Subcutaneous abdominal adipose tissue (tissue), 5 donors: ENCODE results near the gene NBAS.

Source experiments
- H3K27ac ChIP-seq: one replicate; pipeline ENCODE4 v1.7.0; 2013; ENCODE audit warnings: low read depth, mild to moderate bottlenecking, inconsistent platforms, low read length, moderate library complexity
- H3K27me3 ChIP-seq, 5 donors: one replicate each; pipeline ENCODE4 v1.7.0; 2013; ENCODE audit warnings: low read length in 5 of 5, inconsistent platforms in 1 of 5; ENCODE audit not compliant: control insufficient read depth in 5 of 5, insufficient read depth in 4 of 5
- H3K36me3 ChIP-seq, 5 donors: one replicate each; pipeline ENCODE4 v1.7.0; 2013; ENCODE audit warnings: low read length in 5 of 5; ENCODE audit not compliant: control insufficient read depth in 5 of 5, insufficient read depth in 5 of 5
- H3K4me1 ChIP-seq, 5 donors: one replicate each; pipeline ENCODE4 v1.7.0; 2013; ENCODE audit warnings: low read length in 5 of 5, mild to moderate bottlenecking in 3 of 5, moderate library complexity in 1 of 5; ENCODE audit not compliant: control insufficient read depth in 5 of 5, insufficient read depth in 5 of 5
- H3K4me3 ChIP-seq, 5 donors: one replicate each; pipeline ENCODE4 v1.7.0; 2013; ENCODE audit warnings: low read length in 5 of 5, low read depth in 1 of 5
- H3K9ac ChIP-seq, 5 donors: one replicate each; pipeline ENCODE4 v1.7.0; 2013; ENCODE audit warnings: low read length in 5 of 5, mild to moderate bottlenecking in 4 of 5, moderate library complexity in 3 of 5
- H3K9me3 ChIP-seq, 5 donors: one replicate each; pipeline ENCODE4 v1.7.0; 2013; ENCODE audit warnings: low read length in 5 of 5; ENCODE audit not compliant: control insufficient read depth in 5 of 5
- donor health status: healthy.
- donor health status: healthy.
- donor health status: healthy.
- donor health status: healthy.
- donor health status: healthy.

Gene NBAS

GRCh38 chr2:15385184-15385583 is 175.9 kb downstream of the NBAS start:
- H3K27ac ChIP-seq = no peak overlapping the region
- peaks cover 19 to 28% (median 25%) of the 10 kb centered on the region in 5 donors for H3K36me3 ChIP-seq
- H3K9ac ChIP-seq = no peak overlapping the region
- no peaks in the 10 kb centered on the region for H3K9me3 ChIP-seq
- no peaks in the 10 kb centered on the region for H3K27me3 ChIP-seq
- H3K4me3 ChIP-seq = no peak overlapping the region
- no peaks in the 10 kb centered on the region for H3K4me1 ChIP-seq

DNA sequence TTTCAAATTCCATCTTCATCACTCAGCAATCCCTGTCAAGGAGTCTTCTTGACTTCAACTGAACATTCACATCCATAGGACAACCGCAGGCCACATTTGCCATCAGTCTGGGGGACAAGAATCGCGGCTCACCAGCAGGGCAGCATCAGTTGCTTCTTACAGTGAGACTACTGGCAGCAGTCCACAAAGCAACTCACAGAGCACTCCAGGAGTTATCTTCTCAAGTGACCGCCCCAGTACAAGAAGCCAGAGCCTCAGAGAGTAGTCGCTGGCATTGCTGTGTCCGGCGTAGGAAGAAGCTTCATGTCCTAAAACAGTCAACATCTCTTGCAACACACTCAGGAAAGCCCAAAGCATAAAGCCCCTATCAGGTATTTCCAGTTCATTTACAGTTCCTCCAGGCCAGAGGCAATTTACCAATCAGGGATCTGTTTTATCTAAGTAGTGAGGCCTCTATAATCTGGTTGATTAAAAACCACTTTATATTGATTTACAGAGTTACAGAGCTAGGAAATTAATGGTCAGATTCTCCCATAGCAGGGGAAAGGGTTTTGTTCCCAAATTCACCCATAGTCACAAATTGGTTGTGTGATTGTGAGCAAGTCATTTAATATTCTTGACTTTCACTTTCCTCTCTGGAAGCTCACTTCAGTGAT is 177.3 kb downstream of the NBAS start:
- Histone ChIP-seq H3K4me3 (no peak overlapping the region), H3K4me1 (no peaks in the 10 kb centered on the region), H3K9ac (no peak overlapping the region), H3K9me3 (no peaks in the 10 kb centered on the region), H3K36me3 (peaks cover 18 to 31% (median 22%) of the 10 kb centered on the region in 5 donors), H3K27me3 (no peaks in the 10 kb centered on the region), H3K27ac (no peak overlapping the region)

- Histone ChIP-seq H3K27ac (no peak overlapping the region), H3K4me1 (no peaks in the 10 kb centered on the region), H3K27me3 (no peaks in the 10 kb centered on the region), H3K4me3 (no peak overlapping the region), H3K9me3 (no peaks in the 10 kb centered on the region), H3K9ac (no peak overlapping the region), H3K36me3 (peaks cover 21 to 41% (median 27%) of the 10 kb centered on the region in 5 donors)
These were observed 182.8 kb downstream of the NBAS start for GRCh38 chr2:15378148-15378908.

DNA sequence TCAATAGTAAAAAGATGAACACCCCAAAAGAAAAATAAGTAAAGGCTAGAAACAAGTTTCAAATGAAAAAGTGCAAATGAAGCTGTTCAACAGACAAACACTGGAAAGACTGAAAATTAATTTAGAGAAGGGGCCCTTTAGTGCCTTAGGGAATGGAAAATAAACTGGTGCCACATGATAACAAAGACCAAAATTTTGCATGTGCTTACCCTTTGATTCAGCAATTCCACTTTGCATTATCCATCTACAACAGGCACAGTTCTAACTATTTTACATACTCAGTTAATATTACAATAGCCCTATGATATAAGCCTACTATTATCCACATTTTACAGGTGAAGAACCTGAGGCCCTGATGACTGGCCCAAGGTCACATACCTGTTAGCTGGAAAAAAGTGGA is 183.9 kb downstream of the NBAS start:
- Histone ChIP-seq H3K36me3 (peaks cover 16 to 36% (median 20%) of the 10 kb centered on the region in 5 donors), H3K9me3 (no peaks in the 10 kb centered on the region), H3K27me3 (no peaks in the 10 kb centered on the region), H3K27ac (no peak overlapping the region), H3K4me1 (no peaks in the 10 kb centered on the region), H3K4me3 (no peak overlapping the region), H3K9ac (no peak overlapping the region)

DNA sequence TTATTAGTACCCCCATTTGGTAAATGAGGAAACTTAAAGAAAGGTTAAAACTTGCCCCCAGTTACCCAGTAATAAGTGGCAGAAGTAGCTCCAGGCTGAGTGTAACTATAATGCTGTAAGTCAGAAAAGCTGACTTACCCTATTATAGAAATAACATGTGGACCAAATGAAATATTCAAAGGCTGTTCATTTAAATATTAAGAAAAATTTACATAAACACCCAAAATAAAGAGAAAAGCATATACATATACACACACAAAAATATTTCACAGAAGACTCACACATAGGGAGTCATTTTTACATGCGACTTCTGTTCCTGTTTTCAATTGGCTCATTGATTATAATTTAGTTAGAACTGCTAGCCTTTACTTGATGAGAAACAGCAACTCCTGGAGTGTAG is 189.1 kb downstream of the NBAS start:
- Histone ChIP-seq H3K9ac (no peak overlapping the region), H3K4me1 (no peaks in the 10 kb centered on the region), H3K4me3 (no peak overlapping the region), H3K27ac (no peak overlapping the region), H3K27me3 (no peaks in the 10 kb centered on the region), H3K36me3 (peaks cover 11 to 34% (median 18%) of the 10 kb centered on the region in 5 donors), H3K9me3 (no peaks in the 10 kb centered on the region)

GRCh38 chr2:15369129-15369528 is 192.0 kb downstream of the NBAS start:
- Histone ChIP-seq H3K4me1 (no peaks in the 10 kb centered on the region), H3K36me3 (peaks cover 12 to 39% (median 25%) of the 10 kb centered on the region in 5 donors), H3K9ac (no peak overlapping the region), H3K9me3 (no peaks in the 10 kb centered on the region), H3K27me3 (no peaks in the 10 kb centered on the region), H3K4me3 (no peak overlapping the region), H3K27ac (no peak overlapping the region)

DNA sequence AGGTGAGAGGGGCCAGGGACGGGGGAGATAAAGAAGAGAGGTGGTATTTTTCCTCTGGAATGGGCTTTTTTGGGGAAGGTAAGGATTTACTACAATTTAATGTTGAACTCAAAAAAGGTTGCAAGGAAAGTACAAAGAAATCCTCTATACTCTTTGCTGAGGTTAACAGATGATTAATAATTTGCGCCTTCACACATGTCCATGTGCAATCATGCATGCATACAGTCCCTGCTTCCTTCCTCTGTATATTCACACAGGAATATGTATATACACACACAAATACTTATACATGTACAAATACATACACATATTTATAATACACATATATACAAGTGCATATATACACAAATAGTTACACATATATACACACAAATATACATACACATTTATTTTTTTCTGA is 193.4 kb downstream of the NBAS start:
- no peaks in the 10 kb centered on the region for H3K9me3 ChIP-seq
- H3K9ac ChIP-seq = no peak overlapping the region
- peaks cover 11 to 39% (median 17%) of the 10 kb centered on the region in 5 donors for H3K36me3 ChIP-seq
- no peak overlapping the region for H3K27ac ChIP-seq
- no peaks in the 10 kb centered on the region for H3K4me1 ChIP-seq
- H3K27me3 ChIP-seq = no peaks in the 10 kb centered on the region
- no peak overlapping the region for H3K4me3 ChIP-seq

DNA sequence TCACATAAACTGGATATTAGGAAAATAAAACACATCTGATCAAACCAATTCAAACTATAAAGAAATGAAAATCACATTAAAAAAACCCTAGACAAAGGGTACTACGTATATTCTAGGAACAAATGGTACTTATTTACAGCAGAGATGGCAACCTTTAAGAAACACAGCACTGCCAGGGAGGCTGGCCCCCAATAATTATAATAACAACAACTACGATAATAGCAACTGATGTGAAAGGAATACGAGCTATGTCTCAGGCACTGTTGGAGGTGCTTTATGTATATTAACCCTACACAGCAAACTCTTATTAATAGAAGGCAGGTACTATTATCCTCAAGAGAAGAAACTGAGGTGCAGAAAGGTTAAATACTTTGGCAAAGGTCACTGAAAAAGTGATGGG is 193.9 kb downstream of the NBAS start:
- Histone ChIP-seq H3K27me3 (no peaks in the 10 kb centered on the region), H3K4me1 (no peaks in the 10 kb centered on the region), H3K27ac (no peak overlapping the region), H3K36me3 (peaks cover 11 to 40% (median 17%) of the 10 kb centered on the region in 5 donors), H3K9ac (no peak overlapping the region), H3K4me3 (no peak overlapping the region), H3K9me3 (no peaks in the 10 kb centered on the region)

GRCh38 chr2:15365411-15365810 is 195.7 kb downstream of the NBAS start:
- H3K4me3 ChIP-seq = no peak overlapping the region
- peaks cover 8 to 33% (median 13%) of the 10 kb centered on the region in 5 donors for H3K36me3 ChIP-seq
- H3K9ac ChIP-seq = no peak overlapping the region
- no peak overlapping the region for H3K27ac ChIP-seq
- no peaks in the 10 kb centered on the region for H3K9me3 ChIP-seq
- H3K4me1 ChIP-seq = no peaks in the 10 kb centered on the region
- no peaks in the 10 kb centered on the region for H3K27me3 ChIP-seq

GRCh38 chr2:15364561-15364960 is 196.6 kb downstream of the NBAS start:
- no peaks in the 10 kb centered on the region for H3K4me1 ChIP-seq
- H3K9ac ChIP-seq = no peak overlapping the region
- H3K9me3 ChIP-seq = no peaks in the 10 kb centered on the region
- peaks cover 8 to 27% (median 13%) of the 10 kb centered on the region in 5 donors for H3K36me3 ChIP-seq
- no peak overlapping the region for H3K4me3 ChIP-seq
- H3K27ac ChIP-seq = no peak overlapping the region
- no peaks in the 10 kb centered on the region for H3K27me3 ChIP-seq
